ENCODE results near the gene SREBF1. TPM values are rescaled to one million over a fixed set of nuclear protein-coding genes. Genes with fewer than 3 reads are reported as not detected.

The SREBF1 gene
- total RNA-seq, 1 donor from 2014 or later, result 23.0 TPM

- H3K36me3 ChIP-seq (ENCODE audit: control insufficient read depth in 3 of 3, insufficient read depth in 3 of 3, low read length in 3 of 3), result peaks cover 0 to 9% (median 0%) of the 10 kb centered on the region in 3 donors
- no peaks in the 10 kb centered on the region for H3K9me3 ChIP-seq (ENCODE audit: control insufficient read depth in 3 of 3, low read length in 3 of 3)
- no peak overlapping the region for H3K4me3 ChIP-seq (ENCODE audit: low read length in 3 of 3)
- peak overlapping the region in 2 of 3 donors; percentile 3 to 50 for H3K9ac ChIP-seq (ENCODE audit: low read depth in 1 of 3, low read length in 3 of 3)
- H3K27ac ChIP-seq (ENCODE audit: low read depth, low read length), result peak overlapping the region; percentile 100
- no peaks in the 10 kb centered on the region for H3K27me3 ChIP-seq (ENCODE audit: control insufficient read depth in 3 of 3, insufficient read depth in 3 of 3, low read length in 3 of 3)
- H3K4me1 ChIP-seq (ENCODE audit: control insufficient read depth in 3 of 3, insufficient read depth in 3 of 3, low read length in 3 of 3), result peaks cover 89 to 93% (median 93%) of the 10 kb centered on the region in 3 donors
Measured at GRCh38 chr17:17826942-17827785, 9.6 kb downstream of the SREBF1 start.

- Histone ChIP-seq H3K27ac (ENCODE audit: low read depth, low read length) (peak overlapping the region; percentile 100), H3K4me3 (ENCODE audit: low read length in 3 of 3) (no peak overlapping the region), H3K9me3 (ENCODE audit: control insufficient read depth in 3 of 3, low read length in 3 of 3) (no peaks in the 10 kb centered on the region), H3K9ac (ENCODE audit: low read depth in 1 of 3, low read length in 3 of 3) (peak overlapping the region; percentile 45 to 51 (median 50)), H3K36me3 (ENCODE audit: control insufficient read depth in 3 of 3, insufficient read depth in 3 of 3, low read length in 3 of 3) (peaks cover 0 to 1% (median 0%) of the 10 kb centered on the region in 3 donors), H3K4me1 (ENCODE audit: control insufficient read depth in 3 of 3, insufficient read depth in 3 of 3, low read length in 3 of 3) (peaks cover 89 to 93% (median 93%) of the 10 kb centered on the region in 3 donors), H3K27me3 (ENCODE audit: control insufficient read depth in 3 of 3, insufficient read depth in 3 of 3, low read length in 3 of 3) (no peaks in the 10 kb centered on the region)
Measured at GRCh38 chr17:17826342-17826713, 10.5 kb downstream of the SREBF1 start.

GRCh38 chr17:17824783-17825614 is 11.8 kb downstream of the SREBF1 start:
- Histone ChIP-seq H3K27me3 (ENCODE audit: control insufficient read depth in 3 of 3, insufficient read depth in 3 of 3, low read length in 3 of 3) (no peaks in the 10 kb centered on the region), H3K36me3 (ENCODE audit: control insufficient read depth in 3 of 3, insufficient read depth in 3 of 3, low read length in 3 of 3) (peaks cover 6% of the 10 kb centered on the region in 3 donors), H3K4me3 (ENCODE audit: low read length in 3 of 3) (peak overlapping the region; percentile 4 to 45 (median 10)), H3K9me3 (ENCODE audit: control insufficient read depth in 3 of 3, low read length in 3 of 3) (no peaks in the 10 kb centered on the region), H3K4me1 (ENCODE audit: control insufficient read depth in 3 of 3, insufficient read depth in 3 of 3, low read length in 3 of 3) (peaks cover 89 to 93% (median 93%) of the 10 kb centered on the region in 3 donors), H3K9ac (ENCODE audit: low read depth in 1 of 3, low read length in 3 of 3) (peak overlapping the region; percentile 78 to 89 (median 81)), H3K27ac (ENCODE audit: low read depth, low read length) (peak overlapping the region; percentile 100)

GRCh38 chr17:17824119-17824782 is 12.5 kb downstream of the SREBF1 start:
- peak overlapping the region; percentile 78 to 89 (median 81) for H3K9ac ChIP-seq (ENCODE audit: low read depth in 1 of 3, low read length in 3 of 3)
- H3K4me3 ChIP-seq (ENCODE audit: low read length in 3 of 3), result peak overlapping the region; percentile 45 to 75 (median 52)
- H3K27me3 ChIP-seq (ENCODE audit: control insufficient read depth in 3 of 3, insufficient read depth in 3 of 3, low read length in 3 of 3), result no peaks in the 10 kb centered on the region
- H3K27ac ChIP-seq (ENCODE audit: low read depth, low read length), result peak overlapping the region; percentile 100
- H3K36me3 ChIP-seq (ENCODE audit: control insufficient read depth in 3 of 3, insufficient read depth in 3 of 3, low read length in 3 of 3), result peaks cover 11 to 13% (median 11%) of the 10 kb centered on the region in 3 donors
- no peaks in the 10 kb centered on the region for H3K9me3 ChIP-seq (ENCODE audit: control insufficient read depth in 3 of 3, low read length in 3 of 3)
- H3K4me1 ChIP-seq (ENCODE audit: control insufficient read depth in 3 of 3, insufficient read depth in 3 of 3, low read length in 3 of 3), result peaks cover 89 to 93% (median 92%) of the 10 kb centered on the region in 3 donors

GRCh38 chr17:17823433-17824118 is 13.2 kb downstream of the SREBF1 start:
- Histone ChIP-seq H3K4me1 (ENCODE audit: control insufficient read depth in 3 of 3, insufficient read depth in 3 of 3, low read length in 3 of 3) (peaks cover 92 to 96% (median 95%) of the 10 kb centered on the region in 3 donors), H3K9me3 (ENCODE audit: control insufficient read depth in 3 of 3, low read length in 3 of 3) (no peaks in the 10 kb centered on the region)

GRCh38 chr17:17822616-17823015 is 14.2 kb downstream of the SREBF1 start:
- H3K27me3 ChIP-seq (ENCODE audit: control insufficient read depth in 3 of 3, insufficient read depth in 3 of 3, low read length in 3 of 3), result no peaks in the 10 kb centered on the region
- H3K9ac ChIP-seq (ENCODE audit: low read depth in 1 of 3, low read length in 3 of 3), result peak overlapping the region; percentile 87 to 94 (median 92)
- peaks cover 25 to 27% (median 26%) of the 10 kb centered on the region in 3 donors for H3K36me3 ChIP-seq (ENCODE audit: control insufficient read depth in 3 of 3, insufficient read depth in 3 of 3, low read length in 3 of 3)
- H3K4me1 ChIP-seq (ENCODE audit: control insufficient read depth in 3 of 3, insufficient read depth in 3 of 3, low read length in 3 of 3), result peaks cover 92 to 95% (median 95%) of the 10 kb centered on the region in 3 donors
- peak overlapping the region; percentile 68 to 90 (median 81) for H3K4me3 ChIP-seq (ENCODE audit: low read length in 3 of 3)
- no peaks in the 10 kb centered on the region for H3K9me3 ChIP-seq (ENCODE audit: control insufficient read depth in 3 of 3, low read length in 3 of 3)
- H3K27ac ChIP-seq (ENCODE audit: low read depth, low read length), result peak overlapping the region; percentile 96

More at GRCh38 chr17:17823433-17824118, 13.2 kb downstream of the SREBF1 start:
- H3K36me3 ChIP-seq (ENCODE audit: control insufficient read depth in 3 of 3, insufficient read depth in 3 of 3, low read length in 3 of 3), result peaks cover 18 to 19% (median 18%) of the 10 kb centered on the region in 3 donors
- H3K27me3 ChIP-seq (ENCODE audit: control insufficient read depth in 3 of 3, insufficient read depth in 3 of 3, low read length in 3 of 3), result no peaks in the 10 kb centered on the region
- H3K27ac ChIP-seq (ENCODE audit: low read depth, low read length), result peak overlapping the region; percentile 100
- peak overlapping the region; percentile 75 to 90 (median 81) for H3K4me3 ChIP-seq (ENCODE audit: low read length in 3 of 3)
- peak overlapping the region; percentile 89 to 94 (median 92) for H3K9ac ChIP-seq (ENCODE audit: low read depth in 1 of 3, low read length in 3 of 3)

- H3K4me3 ChIP-seq (ENCODE audit: low read length in 3 of 3), result peak overlapping the region; percentile 68 to 90 (median 81)
- H3K4me1 ChIP-seq (ENCODE audit: control insufficient read depth in 3 of 3, insufficient read depth in 3 of 3, low read length in 3 of 3), result peaks cover 92 to 95% (median 95%) of the 10 kb centered on the region in 3 donors
- H3K9me3 ChIP-seq (ENCODE audit: control insufficient read depth in 3 of 3, low read length in 3 of 3), result no peaks in the 10 kb centered on the region
- peak overlapping the region; percentile 96 for H3K27ac ChIP-seq (ENCODE audit: low read depth, low read length)
- H3K9ac ChIP-seq (ENCODE audit: low read depth in 1 of 3, low read length in 3 of 3), result peak overlapping the region; percentile 87 to 94 (median 92)
- H3K36me3 ChIP-seq (ENCODE audit: control insufficient read depth in 3 of 3, insufficient read depth in 3 of 3, low read length in 3 of 3), result peaks cover 29 to 31% (median 30%) of the 10 kb centered on the region in 3 donors
- no peaks in the 10 kb centered on the region for H3K27me3 ChIP-seq (ENCODE audit: control insufficient read depth in 3 of 3, insufficient read depth in 3 of 3, low read length in 3 of 3)
Measured at GRCh38 chr17:17822189-17822588, 14.6 kb downstream of the SREBF1 start.

GRCh38 chr17:17820463-17821158 is 16.2 kb downstream of the SREBF1 start:
- Histone ChIP-seq H3K27ac (ENCODE audit: low read depth, low read length) (peak overlapping the region; percentile 46), H3K4me1 (ENCODE audit: control insufficient read depth in 3 of 3, insufficient read depth in 3 of 3, low read length in 3 of 3) (peaks cover 91 to 94% (median 92%) of the 10 kb centered on the region in 3 donors), H3K9ac (ENCODE audit: low read depth in 1 of 3, low read length in 3 of 3) (peak overlapping the region; percentile 87 to 94 (median 92)), H3K4me3 (ENCODE audit: low read length in 3 of 3) (peak overlapping the region; percentile 68 to 90 (median 81)), H3K36me3 (ENCODE audit: control insufficient read depth in 3 of 3, insufficient read depth in 3 of 3, low read length in 3 of 3) (peaks cover 42 to 45% (median 44%) of the 10 kb centered on the region in 3 donors), H3K27me3 (ENCODE audit: control insufficient read depth in 3 of 3, insufficient read depth in 3 of 3, low read length in 3 of 3) (no peaks in the 10 kb centered on the region), H3K9me3 (ENCODE audit: control insufficient read depth in 3 of 3, low read length in 3 of 3) (no peaks in the 10 kb centered on the region)
